Measurements from ENCODE around the gene PIM3.
A peak's percentile ranks its signal among the peaks of the same experiment; 100 is the strongest.
"Not testable (repeated sequence)": the region's sequence is repeated elsewhere in the genome, so short reads cannot be mapped to it uniquely, and the experiment has no call there.

The PIM3 gene

DNA sequence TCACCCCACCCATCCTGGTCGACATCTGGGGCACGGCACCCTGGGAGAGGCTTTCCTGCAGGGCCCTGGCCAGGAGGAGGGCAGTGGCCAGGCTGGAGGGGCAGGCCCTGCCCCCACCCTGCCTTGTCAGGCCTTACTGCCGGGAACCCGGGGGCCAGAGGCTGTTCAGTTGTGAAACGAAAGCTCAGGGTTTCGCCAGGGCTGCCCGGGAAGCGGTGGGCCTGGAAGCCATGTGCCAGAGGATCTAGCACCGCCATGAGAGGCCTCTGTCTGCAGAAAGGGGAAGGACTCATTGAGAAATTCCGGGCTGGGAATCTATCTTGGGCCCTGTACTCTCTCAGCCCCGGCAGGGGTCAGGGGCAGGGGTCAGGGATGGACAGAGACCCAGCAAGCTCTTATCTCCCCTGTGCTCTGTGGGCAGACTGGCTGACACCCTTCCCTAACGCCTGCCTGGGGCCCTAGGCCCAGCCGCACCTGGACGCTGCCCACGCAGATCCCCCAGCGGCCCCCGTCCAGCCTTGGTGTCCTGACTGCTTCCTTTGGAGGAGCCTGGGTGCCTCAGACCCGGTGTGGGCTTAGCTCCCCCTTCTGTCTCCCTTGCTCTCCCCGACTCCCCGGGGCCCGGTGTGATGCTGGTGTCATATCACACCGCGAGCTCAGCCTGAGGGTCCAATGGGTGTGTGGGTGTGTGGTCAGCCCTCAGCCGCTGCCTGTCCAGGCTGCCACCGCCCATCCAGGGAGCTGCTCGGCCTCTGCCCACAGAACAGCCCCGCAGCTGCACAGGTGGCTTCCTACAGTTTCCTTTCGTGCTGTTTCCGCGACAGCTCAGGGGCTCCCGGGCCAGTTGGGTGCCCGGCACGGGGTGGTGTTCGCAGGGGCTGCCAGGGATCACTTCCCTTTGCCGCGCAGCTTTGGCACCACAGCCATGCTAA, 6.5 kb downstream of the PIM3 start:
- DNase-seq (ENCODE audit: low spot score), result no peak

DNA sequence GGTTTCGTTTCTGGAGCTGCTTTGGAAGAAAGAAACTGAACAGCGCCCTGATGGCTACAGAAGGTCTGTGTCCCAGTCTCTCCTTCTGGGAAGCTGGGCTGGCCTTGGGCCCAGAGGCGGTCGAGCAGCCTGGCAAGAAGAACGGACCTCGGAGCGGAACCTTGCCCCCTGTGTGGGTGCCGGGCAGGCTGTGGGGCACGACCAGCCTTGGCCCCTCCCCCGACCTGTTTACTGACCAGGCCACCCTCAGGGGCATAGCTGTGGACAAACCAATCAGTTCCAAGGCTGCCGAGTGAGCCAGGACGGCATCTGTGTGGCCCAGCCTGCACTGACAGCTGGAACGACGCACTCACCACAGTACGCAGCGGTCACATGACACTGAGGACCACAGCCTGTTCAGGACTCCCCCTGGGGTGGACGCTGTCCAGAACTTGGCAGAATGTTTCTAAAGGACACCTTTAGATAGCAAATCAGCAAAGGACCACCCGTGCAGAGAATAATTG, 7.2 kb downstream of the PIM3 start:
- no peak for DNase-seq (ENCODE audit: low spot score)

GRCh38 chr22:49968313-49968830, 7.8 kb downstream of the PIM3 start:
- DNase-seq (ENCODE audit: low spot score), result no peak

DNA sequence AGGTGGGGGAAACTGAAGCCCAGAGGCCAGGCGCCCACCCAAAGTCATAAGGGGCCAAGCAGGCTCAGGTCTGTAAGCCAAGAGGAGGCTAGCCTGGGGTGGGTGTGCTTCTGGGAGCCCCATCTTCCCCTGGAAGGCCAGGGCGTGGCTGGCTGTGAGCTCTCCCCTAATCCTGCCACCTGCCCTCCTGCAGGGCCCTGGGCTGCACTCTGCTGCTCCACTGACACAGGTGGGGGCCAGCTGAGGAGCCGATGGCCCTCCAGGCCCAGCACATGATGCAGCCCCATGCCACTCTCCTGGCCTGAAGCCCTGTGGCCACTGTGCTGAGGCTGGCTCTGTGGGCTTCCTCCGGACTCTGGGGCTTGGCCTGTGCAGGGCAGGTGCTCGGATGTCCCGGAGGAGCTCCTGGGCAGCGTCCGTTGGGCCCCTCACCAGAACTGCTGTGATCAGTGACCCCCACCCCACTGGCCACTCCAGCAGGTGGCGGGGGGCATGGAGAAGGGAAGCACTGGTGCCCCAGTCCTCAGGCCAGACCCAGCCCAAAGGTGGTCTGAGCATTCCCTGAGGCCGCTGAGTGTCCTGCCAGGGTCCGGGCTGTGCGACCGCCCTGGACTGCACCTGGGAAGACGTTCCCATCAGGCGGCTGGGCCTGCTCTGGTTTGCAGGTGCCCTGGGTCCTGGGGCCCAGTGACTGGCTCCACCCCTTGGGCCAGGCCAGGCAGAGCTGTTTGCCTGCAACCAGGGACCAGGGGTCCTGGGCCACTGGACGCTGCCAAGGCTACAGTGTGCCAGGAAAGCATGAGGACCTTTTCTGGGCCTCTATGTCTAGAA, 8.5 kb downstream of the PIM3 start:
- DNase-seq (ENCODE audit: low spot score), result no peak

- no peak for DNase-seq (ENCODE audit: low spot score)
Observed at GRCh38 chr22:49969751-49970527, 9.4 kb downstream of the PIM3 start.

DNA sequence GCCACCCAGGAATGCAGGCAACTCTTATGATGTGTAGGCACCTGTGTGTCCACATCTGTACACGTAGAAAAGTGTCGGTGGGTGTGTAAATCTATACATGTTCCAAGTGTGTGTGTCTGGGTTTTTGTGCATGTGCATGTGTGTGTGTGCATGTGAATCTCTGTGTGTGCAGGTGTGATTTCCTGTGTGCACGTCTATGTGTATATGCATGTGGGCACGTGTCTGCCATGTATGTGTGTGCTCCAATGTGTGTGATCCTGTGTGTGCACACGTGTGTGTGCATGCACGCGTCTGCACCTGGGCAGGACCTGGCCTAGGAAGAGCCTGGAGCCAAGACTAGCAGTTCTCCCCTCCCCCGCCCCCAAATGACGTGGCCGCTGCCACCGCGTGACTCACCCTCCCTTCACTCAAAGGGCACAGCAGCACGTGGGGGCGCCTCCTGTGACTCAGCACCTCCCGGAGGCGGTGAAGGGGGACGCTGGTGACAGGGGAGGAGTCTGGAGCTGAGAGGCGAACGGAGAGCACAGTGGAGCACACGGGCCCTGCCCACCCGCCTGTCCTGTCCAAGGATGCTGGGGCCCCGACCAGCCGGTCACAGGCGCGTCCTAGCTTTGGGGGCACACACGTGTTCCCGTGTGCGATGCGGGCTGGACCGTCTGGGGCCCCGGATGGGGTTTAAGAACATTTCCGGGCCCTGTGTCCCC, 10.1 kb downstream of the PIM3 start:
- DNase-seq (ENCODE audit: low spot score), result no peak

GRCh38 chr22:49971232-49972162, 10.9 kb downstream of the PIM3 start:
- DNase-seq (ENCODE audit: low spot score), result no peak

- DNase-seq (ENCODE audit: low spot score), result no peak
Observed at GRCh38 chr22:49972163-49973017, 11.8 kb downstream of the PIM3 start.

DNA sequence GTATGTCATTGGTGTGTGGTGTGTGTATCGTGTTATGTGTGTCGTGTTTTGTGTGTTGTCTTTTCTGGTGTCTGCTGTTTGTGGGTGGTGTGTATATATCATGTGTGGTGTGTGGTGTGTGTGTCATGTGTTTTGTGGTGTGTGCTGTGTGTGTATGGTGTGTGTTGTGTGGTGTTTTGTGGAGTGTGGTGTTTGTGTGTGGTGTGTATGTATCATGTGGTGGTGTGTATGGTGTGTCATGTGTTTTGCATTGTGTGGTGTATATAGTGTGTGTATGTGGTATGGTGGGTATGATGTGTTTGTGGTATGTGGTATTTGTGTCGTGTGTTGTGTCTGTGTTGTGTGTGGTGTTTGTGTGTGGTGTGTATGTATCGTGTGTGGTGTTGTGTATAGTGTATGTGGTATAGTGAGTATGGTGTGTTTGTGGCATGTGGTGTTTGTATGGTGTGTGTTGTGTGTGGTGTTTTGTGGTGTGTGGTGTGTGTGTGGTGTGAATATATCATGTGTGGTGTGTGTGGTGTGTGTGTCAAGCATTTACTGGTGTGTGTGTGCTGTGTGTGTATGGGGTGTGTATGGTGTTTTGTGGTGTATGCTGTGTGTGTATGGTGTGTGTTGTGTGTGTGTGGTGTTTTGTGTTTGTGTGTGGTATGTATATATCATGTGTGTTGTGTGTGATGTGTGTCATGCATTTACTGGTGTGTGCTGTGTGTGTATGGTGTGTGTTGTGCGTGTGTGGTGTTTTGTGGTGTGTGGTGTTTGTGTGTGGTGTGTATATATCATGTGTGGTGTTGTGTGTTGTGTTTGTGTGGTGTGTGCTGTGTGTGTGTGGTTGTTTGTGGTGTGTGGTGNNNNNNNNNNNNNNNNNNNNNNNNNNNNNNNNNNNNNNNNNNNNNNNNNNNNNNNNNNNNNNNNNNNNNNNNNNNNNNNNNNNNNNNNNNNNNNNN, 12.7 kb downstream of the PIM3 start:
- no peak for DNase-seq (ENCODE audit: low spot score)

DNA sequence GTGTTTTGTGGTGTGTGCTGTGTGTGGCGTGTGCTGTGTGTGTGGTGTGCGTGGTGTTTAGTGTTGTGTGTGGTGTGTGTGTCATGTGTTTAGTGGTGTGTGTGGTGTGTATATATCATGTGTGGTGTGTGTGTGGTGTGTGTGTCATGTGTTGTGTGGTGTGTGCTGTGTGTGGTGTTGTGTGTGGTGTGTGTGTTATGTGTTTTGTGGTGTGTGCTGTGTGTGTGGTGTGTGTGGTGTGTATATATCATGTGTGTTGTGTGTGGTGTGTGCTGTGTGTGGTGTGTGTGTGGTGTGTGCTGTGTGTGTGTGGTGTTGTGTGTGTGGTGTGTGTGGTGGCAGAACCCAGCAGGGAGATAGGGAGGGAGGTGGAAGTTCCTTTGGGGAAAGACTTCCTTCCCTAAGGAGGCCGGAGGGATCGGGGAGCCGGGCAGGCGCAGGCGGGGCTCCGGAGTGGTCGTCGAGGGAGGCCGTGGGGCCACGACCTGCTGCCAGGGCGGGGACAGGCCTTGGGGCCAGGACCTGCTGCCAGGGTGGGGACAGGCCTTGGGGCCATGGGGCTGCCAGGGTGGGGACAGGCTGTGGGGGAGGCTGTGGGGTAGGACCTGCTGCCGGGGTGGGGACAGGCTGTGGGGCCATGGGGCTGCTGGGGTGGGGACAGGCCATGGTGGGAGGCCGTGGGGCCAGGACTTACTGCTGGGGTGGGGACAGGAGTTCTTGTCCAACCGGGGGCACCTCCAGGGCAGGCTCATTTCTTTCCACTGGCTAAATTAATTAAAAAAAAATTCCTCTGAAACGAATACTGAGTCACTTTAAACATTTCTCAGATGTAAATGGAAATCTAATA, 15.2 kb downstream of the PIM3 start:
- DNase-seq (ENCODE audit: low spot score), result no peak

GRCh38 chr22:49976439-49977175, 16.0 kb downstream of the PIM3 start:
- DNase-seq (ENCODE audit: low spot score), result no peak

DNA sequence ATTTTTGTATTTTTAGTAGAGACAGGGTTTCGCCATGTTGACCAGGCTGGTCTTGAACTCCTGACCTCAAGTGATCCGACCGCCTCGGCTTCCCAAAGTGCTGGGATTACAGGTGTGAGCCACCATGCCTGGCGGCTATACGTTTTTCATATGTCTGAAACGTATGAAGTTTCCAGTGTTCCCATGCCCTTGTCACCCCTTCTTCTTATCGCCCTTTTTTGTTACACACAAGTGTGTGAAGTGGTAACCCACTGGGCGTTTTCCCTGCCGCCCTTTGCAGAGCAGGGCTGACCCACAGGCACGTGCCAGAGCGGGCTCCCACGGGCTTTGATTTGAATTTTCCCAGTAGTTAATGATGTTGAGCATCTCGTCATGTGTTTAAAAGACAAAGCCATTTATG, 17.0 kb downstream of the PIM3 start:
- no peak for DNase-seq (ENCODE audit: low spot score)

DNA sequence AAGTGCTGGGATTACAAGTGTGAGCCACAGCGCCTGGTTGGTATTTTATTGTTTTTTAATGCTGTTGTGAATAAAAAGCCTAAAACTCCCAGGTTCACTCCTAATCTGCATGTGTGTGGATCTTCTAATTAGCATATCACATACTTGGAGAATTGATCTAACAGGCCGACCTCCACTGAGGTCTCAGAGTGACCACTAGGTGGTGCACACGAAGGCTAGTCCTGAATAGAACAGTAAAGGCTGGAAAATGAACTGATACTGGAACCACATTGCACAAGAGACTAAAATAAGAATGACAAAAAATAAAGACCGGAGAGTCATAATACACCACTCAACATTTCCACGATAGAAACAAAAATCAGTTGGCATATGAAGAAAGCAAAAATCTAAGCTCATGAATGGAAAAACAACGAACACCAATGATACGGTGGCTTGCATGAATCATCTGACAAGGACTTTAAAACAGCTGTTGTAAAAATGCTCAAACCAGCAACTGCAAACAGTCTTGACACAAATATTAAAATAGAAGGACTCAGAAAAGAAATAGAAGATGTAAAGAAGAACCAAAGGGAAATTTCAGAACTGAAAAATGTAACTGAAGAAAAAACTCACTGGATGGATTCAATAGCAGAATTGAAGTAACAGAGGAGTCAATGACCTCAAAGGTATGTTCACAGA, 19.2 kb downstream of the PIM3 start:
- peak; percentile 40 for DNase-seq (ENCODE audit: low spot score)

- not testable (repeated sequence) for DNase-seq (ENCODE audit: low spot score)
Observed at GRCh38 chr22:49981799-49982198, 21.2 kb downstream of the PIM3 start.

- peak; percentile 39 for DNase-seq (ENCODE audit: low spot score)
Observed at GRCh38 chr22:49983148-49984042, 22.8 kb downstream of the PIM3 start.

All from D341Med (cell line).